Neural crest cell (in vitro differentiated cells): ENCODE data around the gene BMP7. TPM values are rescaled to one million over a fixed set of nuclear protein-coding genes. Genes with fewer than 3 reads are reported as not detected.

Experiments used
- DNase-seq: peaks from one replicate; pipeline ENCODE4 v3.0.0; 2021; ENCODE audit warnings: low read depth, mixed read lengths, low spot score
- H3K27ac Mint-ChIP-seq: one replicate; pipeline ENCODE4 v1.8.0; 2021; ENCODE audit warnings: mild to moderate bottlenecking, mixed read lengths; ENCODE audit not compliant: unreplicated experiment
- H3K27me3 Mint-ChIP-seq: 2 replicates; pipeline ENCODE4 v1.8.0; 2021; ENCODE audit warnings: low read depth, mild to moderate bottlenecking, mixed read lengths
- H3K36me3 Mint-ChIP-seq: 2 replicates; pipeline ENCODE4 v1.8.0; 2021; ENCODE audit warnings: low read depth, mild to moderate bottlenecking, mixed read lengths
- H3K4me1 Mint-ChIP-seq: 2 replicates; pipeline ENCODE4 v1.8.0; 2021; ENCODE audit warnings: mixed read lengths
- H3K4me3 Mint-ChIP-seq: one replicate; pipeline ENCODE4 v1.8.0; 2021; ENCODE audit warnings: mild to moderate bottlenecking, mixed read lengths
- H3K9me3 Mint-ChIP-seq: 2 replicates; pipeline ENCODE4 v1.8.0; 2021; ENCODE audit warnings: mixed read lengths
- CTCF ChIP-seq: fragments of 200-600 bp; sonication (generic); conservative IDR thresholded peaks from 2 replicates; pipeline ENCODE4 v1.5.0; 2021; ENCODE audit warnings: antibody characterized with exemption, mild to moderate bottlenecking
- total RNA-seq: library from RNA; stranded (reverse); gene quantifications from 2 replicates; pipeline ENCODE4 v1.2.1, GENCODE V29; 2021

The BMP7 gene
- total RNA-seq, 1 donor from 2014 or later, result 13.8 TPM

- Mint-ChIP-seq H3K27me3 (peaks cover 91% of the 10 kb centered on the region), H3K4me1 (peaks cover 63% of the 10 kb centered on the region), H3K36me3 (no peaks in the 10 kb centered on the region), H3K4me3 (peak overlapping the region; percentile 89), H3K27ac (no peak overlapping the region), H3K9me3 (no peaks in the 10 kb centered on the region)
- DNase-seq, result no peak
- peak; percentile 6 for TF ChIP-seq CTCF
Measured at GRCh38 chr20:57263801-57264792, 2.3 kb downstream of the BMP7 start.

DNA sequence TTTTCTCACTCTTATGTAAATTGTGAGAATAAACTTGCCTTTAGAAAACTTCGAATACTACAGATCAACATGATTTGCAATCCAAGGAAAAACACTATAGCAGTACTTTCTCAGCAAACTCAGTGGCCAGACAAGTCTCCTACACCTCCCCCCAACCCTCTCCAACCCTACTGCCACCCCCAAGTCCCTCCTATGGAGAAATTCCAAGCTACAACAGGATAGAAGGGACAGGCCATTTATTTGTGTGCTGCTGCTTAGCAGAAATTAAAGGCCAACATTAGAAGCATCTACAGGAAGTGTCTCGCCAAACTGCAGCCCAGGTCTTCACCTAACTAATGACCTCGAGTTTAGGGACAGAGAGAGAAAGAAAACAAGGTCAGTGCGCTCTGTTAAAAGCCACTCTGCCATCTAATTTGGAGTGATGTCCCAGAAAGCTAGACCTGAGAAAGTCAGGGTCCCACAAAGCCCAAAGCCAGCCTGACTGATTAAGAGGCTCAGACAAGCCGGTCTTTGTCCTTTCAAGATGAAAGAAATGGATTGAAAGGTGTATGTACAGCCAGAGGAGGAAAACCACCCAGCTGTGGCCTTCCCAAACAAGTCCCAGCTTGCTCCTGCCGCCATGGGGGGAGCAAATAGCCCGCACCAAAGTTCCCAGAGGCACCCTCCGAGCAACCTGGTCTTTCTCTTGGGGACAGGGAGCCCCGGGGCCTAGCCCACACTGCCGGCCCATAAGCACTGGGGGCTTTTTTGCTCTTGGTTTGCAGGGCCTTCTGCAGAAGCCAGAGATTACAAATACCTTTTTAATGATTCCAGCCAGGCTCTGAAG, 3.4 kb downstream of the BMP7 start:
- Mint-ChIP-seq H3K4me1 (peaks cover 74% of the 10 kb centered on the region), H3K27ac (no peak overlapping the region), H3K27me3 (peaks cover 86% of the 10 kb centered on the region), H3K36me3 (no peaks in the 10 kb centered on the region), H3K4me3 (peak overlapping the region; percentile 89), H3K9me3 (no peaks in the 10 kb centered on the region)
- DNase-seq, result no peak
- TF ChIP-seq CTCF, result no peak

GRCh38 chr20:57262301-57262700, 4.1 kb downstream of the BMP7 start:
- no peak for TF ChIP-seq CTCF
- Mint-ChIP-seq H3K27ac (no peak overlapping the region), H3K27me3 (peaks cover 79% of the 10 kb centered on the region), H3K9me3 (no peaks in the 10 kb centered on the region), H3K36me3 (no peaks in the 10 kb centered on the region), H3K4me3 (peak overlapping the region; percentile 89), H3K4me1 (peaks cover 76% of the 10 kb centered on the region)
- DNase-seq, result no peak

- Mint-ChIP-seq H3K27me3 (peaks cover 73% of the 10 kb centered on the region), H3K4me3 (peak overlapping the region; percentile 56), H3K27ac (no peak overlapping the region), H3K4me1 (peaks cover 75% of the 10 kb centered on the region), H3K36me3 (no peaks in the 10 kb centered on the region), H3K9me3 (no peaks in the 10 kb centered on the region)
- DNase-seq, result no peak
- TF ChIP-seq CTCF, result no peak
Measured at GRCh38 chr20:57261457-57262251, 4.8 kb downstream of the BMP7 start.

DNA sequence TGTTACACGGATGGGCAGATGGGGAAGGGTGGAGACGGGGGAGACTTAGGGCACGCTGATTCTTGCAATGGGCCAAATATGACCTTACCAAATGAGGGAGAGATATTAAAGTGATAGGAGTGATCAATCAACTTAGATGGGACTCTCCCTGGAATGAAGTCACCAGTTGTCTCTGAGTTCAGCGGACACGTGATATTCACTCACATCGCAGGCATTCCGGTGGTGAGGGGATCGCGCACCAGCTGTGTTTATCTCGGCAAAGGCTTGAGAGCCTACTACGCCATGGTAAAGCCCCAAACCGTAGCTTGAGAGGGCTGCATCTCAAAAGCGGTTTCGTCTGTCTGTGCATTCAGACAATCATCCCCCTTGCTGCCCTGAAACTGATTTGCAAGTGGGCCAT, 5.5 kb downstream of the BMP7 start:
- H3K9me3 Mint-ChIP-seq, result no peaks in the 10 kb centered on the region
- H3K27ac Mint-ChIP-seq, result no peak overlapping the region
- no peaks in the 10 kb centered on the region for H3K36me3 Mint-ChIP-seq
- TF ChIP-seq CTCF, result no peak
- no peak for DNase-seq
- peaks cover 72% of the 10 kb centered on the region for H3K27me3 Mint-ChIP-seq
- H3K4me1 Mint-ChIP-seq, result peaks cover 75% of the 10 kb centered on the region
- H3K4me3 Mint-ChIP-seq, result peak overlapping the region; percentile 56
